ENCODE measurements around the gene FBXO41. TPM values are rescaled to one million over a fixed set of nuclear protein-coding genes. Genes with fewer than 3 reads are reported as not detected.

The FBXO41 gene
- total and polyA plus RNA-seq, 9 of the 15 experiments (the other 6 are each of a cell fraction or from before 2014, with no cell fraction given), result 0.21 to 8.2 (median 3.5) TPM

DNA sequence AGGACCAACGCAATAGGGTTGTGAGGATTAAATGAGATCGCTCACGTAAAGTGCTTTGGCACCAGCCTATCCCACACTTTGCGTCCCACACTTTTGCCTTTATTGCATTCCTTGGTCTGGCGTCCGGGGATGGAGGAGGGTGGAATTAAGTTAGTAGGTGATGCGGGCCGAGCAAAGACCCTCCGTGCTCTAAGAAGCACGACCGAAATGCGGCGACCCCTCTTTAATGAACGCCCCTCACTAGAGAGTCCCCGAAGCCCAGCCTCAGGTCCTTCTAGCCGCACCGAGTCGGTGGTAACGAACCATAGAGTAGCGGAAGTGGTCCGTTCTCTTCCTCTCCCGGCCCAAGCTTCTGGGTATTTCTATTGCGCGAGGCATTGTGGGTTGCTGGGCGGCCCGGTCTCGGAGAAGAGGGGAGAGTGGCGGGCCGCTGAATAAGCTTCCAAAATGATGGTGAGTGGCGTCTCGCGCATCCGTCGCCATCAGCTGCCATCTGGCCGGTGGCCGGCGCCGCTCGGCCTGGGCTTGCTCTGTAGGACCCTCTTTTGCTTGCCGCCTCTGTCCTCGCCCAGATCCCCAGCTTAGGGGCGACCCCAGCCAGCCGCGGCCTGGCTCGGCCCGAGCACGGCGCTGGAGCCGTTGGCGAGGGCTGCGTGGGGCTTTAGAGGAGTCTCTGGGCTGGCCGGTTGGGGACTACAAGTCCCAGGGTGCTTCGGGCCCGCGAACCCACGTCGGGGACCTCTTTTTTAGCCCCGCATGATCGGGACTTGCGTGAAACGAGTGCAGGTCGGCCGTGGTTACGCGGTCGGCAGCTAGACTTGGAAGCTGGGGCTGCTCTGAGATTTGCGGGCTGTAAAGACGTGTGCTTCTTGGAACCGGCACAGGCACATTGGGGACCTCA lies 50.1 kb downstream of the FBXO41 start, which contains the start of gene CCT7 (continued):
- TF ChIP-seq TEAD4 (IDR thresholded peaks at IDR 0.05; ENCODE audit: low read length) (0 out of 2 replicates have a peak, but pooled peaks have one; percentile 34), TEAD4 (CRISPR knock-in tag; IDR thresholded peaks at IDR 0.05; ENCODE audit: borderline replicate concordance) (no peak), GATAD2A (IDR thresholded peaks at IDR 0.05) (peak; percentile 68; the same call in 1 of the 2 replicates), JUNB (CRISPR knock-in tag; conservative IDR thresholded peaks at IDR 0.05) (no peak), ETV1 (tag; conservative IDR thresholded peaks at IDR 0.05; ENCODE audit: low read depth) (0 out of 2 replicates have a peak, but pooled peaks have one; percentile 48), CBX1 (IDR thresholded peaks at IDR 0.05; ENCODE audit: low read depth) (0 out of 2 replicates have a peak, but pooled peaks have one; percentile 76), HDAC1 (IDR thresholded peaks at IDR 0.05) (peak in 1 of 2 experiments; percentile 13; a peak in 1 of 4 replicates), CHD2 (IDR thresholded peaks at IDR 0.05; ENCODE audit: low read depth, low read length) (no peak), GABPB1 (CRISPR knock-in tag; IDR thresholded peaks at IDR 0.05) (peak; percentile 96), NCOR1 (IDR thresholded peaks at IDR 0.05) (no peak), DIDO1 (tag; IDR thresholded peaks at IDR 0.05; ENCODE audit: low read depth) (peak; percentile 88), CBFA2T3 (IDR thresholded peaks at IDR 0.05) (no peak), KDM5B (IDR thresholded peaks at IDR 0.05; ENCODE audit: insufficient replicate concordance, low read depth, low read length) (peak; percentile 96), POLR2B (IDR thresholded peaks at IDR 0.05; ENCODE audit: low read depth, partially characterized antibody) (peak; percentile 96), RFX7 (CRISPR knock-in tag; IDR thresholded peaks at IDR 0.05) (0 out of 2 replicates have a peak, but pooled peaks have one; percentile 35)
- TF ChIP-seq, protein P1, sequence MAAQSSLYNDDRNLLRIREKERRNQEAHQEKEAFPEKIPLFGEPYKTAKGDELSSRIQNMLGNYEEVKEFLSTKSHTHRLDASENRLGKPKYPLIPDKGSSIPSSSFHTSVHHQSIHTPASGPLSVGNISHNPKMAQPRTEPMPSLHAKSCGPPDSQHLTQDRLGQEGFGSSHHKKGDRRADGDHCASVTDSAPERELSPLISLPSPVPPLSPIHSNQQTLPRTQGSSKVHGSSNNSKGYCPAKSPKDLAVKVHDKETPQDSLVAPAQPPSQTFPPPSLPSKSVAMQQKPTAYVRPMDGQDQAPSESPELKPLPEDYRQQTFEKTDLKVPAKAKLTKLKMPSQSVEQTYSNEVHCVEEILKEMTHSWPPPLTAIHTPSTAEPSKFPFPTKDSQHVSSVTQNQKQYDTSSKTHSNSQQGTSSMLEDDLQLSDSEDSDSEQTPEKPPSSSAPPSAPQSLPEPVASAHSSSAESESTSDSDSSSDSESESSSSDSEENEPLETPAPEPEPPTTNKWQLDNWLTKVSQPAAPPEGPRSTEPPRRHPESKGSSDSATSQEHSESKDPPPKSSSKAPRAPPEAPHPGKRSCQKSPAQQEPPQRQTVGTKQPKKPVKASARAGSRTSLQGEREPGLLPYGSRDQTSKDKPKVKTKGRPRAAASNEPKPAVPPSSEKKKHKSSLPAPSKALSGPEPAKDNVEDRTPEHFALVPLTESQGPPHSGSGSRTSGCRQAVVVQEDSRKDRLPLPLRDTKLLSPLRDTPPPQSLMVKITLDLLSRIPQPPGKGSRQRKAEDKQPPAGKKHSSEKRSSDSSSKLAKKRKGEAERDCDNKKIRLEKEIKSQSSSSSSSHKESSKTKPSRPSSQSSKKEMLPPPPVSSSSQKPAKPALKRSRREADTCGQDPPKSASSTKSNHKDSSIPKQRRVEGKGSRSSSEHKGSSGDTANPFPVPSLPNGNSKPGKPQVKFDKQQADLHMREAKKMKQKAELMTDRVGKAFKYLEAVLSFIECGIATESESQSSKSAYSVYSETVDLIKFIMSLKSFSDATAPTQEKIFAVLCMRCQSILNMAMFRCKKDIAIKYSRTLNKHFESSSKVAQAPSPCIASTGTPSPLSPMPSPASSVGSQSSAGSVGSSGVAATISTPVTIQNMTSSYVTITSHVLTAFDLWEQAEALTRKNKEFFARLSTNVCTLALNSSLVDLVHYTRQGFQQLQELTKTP (IDR thresholded peaks at IDR 0.05; ENCODE audit: low read depth in 1 of 2, partially characterized antibody in 2 of 2), result peak; percentile 30 to 91
- TF ChIP-seq, protein P2, sequence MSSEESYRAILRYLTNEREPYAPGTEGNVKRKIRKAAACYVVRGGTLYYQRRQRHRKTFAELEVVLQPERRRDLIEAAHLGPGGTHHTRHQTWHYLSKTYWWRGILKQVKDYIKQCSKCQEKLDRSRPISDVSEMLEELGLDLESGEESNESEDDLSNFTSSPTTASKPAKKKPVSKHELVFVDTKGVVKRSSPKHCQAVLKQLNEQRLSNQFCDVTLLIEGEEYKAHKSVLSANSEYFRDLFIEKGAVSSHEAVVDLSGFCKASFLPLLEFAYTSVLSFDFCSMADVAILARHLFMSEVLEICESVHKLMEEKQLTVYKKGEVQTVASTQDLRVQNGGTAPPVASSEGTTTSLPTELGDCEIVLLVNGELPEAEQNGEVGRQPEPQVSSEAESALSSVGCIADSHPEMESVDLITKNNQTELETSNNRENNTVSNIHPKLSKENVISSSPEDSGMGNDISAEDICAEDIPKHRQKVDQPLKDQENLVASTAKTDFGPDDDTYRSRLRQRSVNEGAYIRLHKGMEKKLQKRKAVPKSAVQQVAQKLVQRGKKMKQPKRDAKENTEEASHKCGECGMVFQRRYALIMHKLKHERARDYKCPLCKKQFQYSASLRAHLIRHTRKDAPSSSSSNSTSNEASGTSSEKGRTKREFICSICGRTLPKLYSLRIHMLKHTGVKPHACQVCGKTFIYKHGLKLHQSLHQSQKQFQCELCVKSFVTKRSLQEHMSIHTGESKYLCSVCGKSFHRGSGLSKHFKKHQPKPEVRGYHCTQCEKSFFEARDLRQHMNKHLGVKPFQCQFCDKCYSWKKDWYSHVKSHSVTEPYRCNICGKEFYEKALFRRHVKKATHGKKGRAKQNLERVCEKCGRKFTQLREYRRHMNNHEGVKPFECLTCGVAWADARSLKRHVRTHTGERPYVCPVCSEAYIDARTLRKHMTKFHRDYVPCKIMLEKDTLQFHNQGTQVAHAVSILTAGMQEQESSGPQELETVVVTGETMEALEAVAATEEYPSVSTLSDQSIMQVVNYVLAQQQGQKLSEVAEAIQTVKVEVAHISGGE (CRISPR knock-in tag; IDR thresholded peaks at IDR 0.05), result peak; percentile 90 to 99 (median 97)
- TF ChIP-seq, protein P3, sequence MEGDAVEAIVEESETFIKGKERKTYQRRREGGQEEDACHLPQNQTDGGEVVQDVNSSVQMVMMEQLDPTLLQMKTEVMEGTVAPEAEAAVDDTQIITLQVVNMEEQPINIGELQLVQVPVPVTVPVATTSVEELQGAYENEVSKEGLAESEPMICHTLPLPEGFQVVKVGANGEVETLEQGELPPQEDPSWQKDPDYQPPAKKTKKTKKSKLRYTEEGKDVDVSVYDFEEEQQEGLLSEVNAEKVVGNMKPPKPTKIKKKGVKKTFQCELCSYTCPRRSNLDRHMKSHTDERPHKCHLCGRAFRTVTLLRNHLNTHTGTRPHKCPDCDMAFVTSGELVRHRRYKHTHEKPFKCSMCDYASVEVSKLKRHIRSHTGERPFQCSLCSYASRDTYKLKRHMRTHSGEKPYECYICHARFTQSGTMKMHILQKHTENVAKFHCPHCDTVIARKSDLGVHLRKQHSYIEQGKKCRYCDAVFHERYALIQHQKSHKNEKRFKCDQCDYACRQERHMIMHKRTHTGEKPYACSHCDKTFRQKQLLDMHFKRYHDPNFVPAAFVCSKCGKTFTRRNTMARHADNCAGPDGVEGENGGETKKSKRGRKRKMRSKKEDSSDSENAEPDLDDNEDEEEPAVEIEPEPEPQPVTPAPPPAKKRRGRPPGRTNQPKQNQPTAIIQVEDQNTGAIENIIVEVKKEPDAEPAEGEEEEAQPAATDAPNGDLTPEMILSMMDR (IDR thresholded peaks at IDR 0.05 in 2 of 3, conservative IDR thresholded peaks at IDR 0.05 in 1 of 3; ENCODE audit: insufficient read depth in 2 of 3, low read depth in 1 of 3, low read length in 3 of 3), result no peak
